Ureter (tissue), 1 donor: ENCODE measurements around the gene PPARD. TPM values are rescaled to one million over a fixed set of nuclear protein-coding genes. Genes with fewer than 3 reads are reported as not detected.

Experiments
- DNase-seq: peaks from one replicate; pipeline ENCODE4 v3.0.0-alpha.2; 2020; ENCODE audit warnings: low spot score
- total RNA-seq: library from RNA; stranded (reverse); gene quantifications from one replicate; pipeline ENCODE4 v1.2.4, GENCODE V29; 2023
- donor health status: DM: yes; HTN: yes; CAD: no.

Gene PPARD
- total RNA-seq, 1 donor from 2014 or later, result 31.2 TPM

- DNase-seq, result no peak
Measured at GRCh38 chr6:35469751-35470662, 127.6 kb downstream of the PPARD start.

- DNase-seq, result no peak
Measured at GRCh38 chr6:35470663-35471120, 128.3 kb downstream of the PPARD start.

GRCh38 chr6:35471836-35472345 lies 129.5 kb downstream of the PPARD start:
- no peak for DNase-seq

- no peak for DNase-seq
Measured at GRCh38 chr6:35473075-35473849, 130.9 kb downstream of the PPARD start.

GRCh38 chr6:35473850-35474130 lies 131.4 kb downstream of the PPARD start:
- DNase-seq, result no peak

GRCh38 chr6:35474131-35474941 lies 132.0 kb downstream of the PPARD start:
- no peak for DNase-seq

GRCh38 chr6:35474942-35475570 lies 132.7 kb downstream of the PPARD start:
- no peak for DNase-seq

- no peak for DNase-seq
Measured at GRCh38 chr6:35475573-35475972, 133.2 kb downstream of the PPARD start.

GRCh38 chr6:35476004-35476403 lies 133.6 kb downstream of the PPARD start:
- DNase-seq, result no peak

- DNase-seq, result no peak
Measured at GRCh38 chr6:35477028-35477427, 134.7 kb downstream of the PPARD start.

Other genes starting within 250 kb of the PPARD start
- gene TCP11, start 201.2 kb upstream of the PPARD start, total RNA-seq, result not detected
- 10.0 TPM for gene SCUBE3, start 128.6 kb upstream of the PPARD start, total RNA-seq
- 53.4 TPM for gene ZNF76, start 82.8 kb upstream of the PPARD start, total RNA-seq
- gene DEF6, start 44.7 kb upstream of the PPARD start, total RNA-seq, result 28.0 TPM
- gene FANCE, start 109.8 kb downstream of the PPARD start, total RNA-seq, result 5.5 TPM
- gene RPL10A, start 125.8 kb downstream of the PPARD start, total RNA-seq, result 2,073 TPM
- 60.3 TPM for gene TEAD3, start 154.5 kb downstream of the PPARD start, total RNA-seq
- 0.83 TPM for gene TULP1, start 170.3 kb downstream of the PPARD start, total RNA-seq